ENCODE data around the gene DNAJC9.

- no peak for TF ChIP-seq CTCF (conservative IDR thresholded peaks at IDR 0.05)
- no peak for TF ChIP-seq EZH2 (IDR thresholded peaks at IDR 0.05; ENCODE audit: low read depth)
Measured at GRCh38 chr10:73289958-73290357, 42.9 kb upstream of the DNAJC9 start.

Measured in PC-9 (cell line).